ENCODE measurements around the gene ACSL3. TPM values are rescaled to one million over a fixed set of nuclear protein-coding genes. Genes with fewer than 3 reads are reported as not detected.

Gene ACSL3
- 67.5 and 78.1 TPM in 2 replicates for total RNA-seq

- no peaks in the 10 kb centered on the region for H3K9me3 Mint-ChIP-seq
- peaks cover 9% of the 10 kb centered on the region for H3K4me1 Mint-ChIP-seq
- H3K27me3 Mint-ChIP-seq: peaks cover 9% of the 10 kb centered on the region
- peaks cover 4% of the 10 kb centered on the region for H3K36me3 Mint-ChIP-seq (ENCODE audit: low read depth)
- H3K27ac Mint-ChIP-seq: peak within 1 kb of the TSS; percentile 67
- peak within 1 kb of the TSS; percentile 77 for H3K4me3 Mint-ChIP-seq
- peak; percentile 99 for DNase-seq
- intact Hi-C loops (cut with micrococcal nuclease): loop anchor here (1.0 to 5.0 kb wide), 6 partner anchors 42 to 205 kb away; partner anchors contain the start of gene FARSB
These were observed at the start of gene ACSL3 for GRCh38 chr2:222860740-222861410. ACSL3 (plus strand) TSS chr2:222861036; CDS start chr2:222908773, 47,737 bp downstream.

DNA sequence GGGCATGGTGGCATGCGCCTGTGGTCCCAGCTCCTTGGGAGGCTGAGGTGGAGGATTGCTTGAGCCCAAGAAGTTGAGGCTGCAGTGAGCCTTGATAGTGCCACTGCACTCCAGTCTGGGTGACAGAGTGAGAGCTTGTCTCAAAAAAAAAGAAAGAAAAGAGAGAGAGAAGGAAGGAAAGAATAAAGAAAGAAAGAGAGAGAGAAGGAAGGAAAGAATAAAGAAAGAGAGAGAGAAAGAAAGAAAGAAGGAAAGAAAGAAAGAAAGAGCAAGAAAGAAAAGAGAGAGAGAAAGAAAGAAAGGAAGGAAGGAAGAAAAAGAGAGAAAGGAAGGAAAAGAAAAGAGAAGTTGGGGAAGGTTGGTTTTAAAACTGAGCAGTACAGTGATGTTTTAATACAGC, 49.0 kb upstream of the ACSL3 start:
- Mint-ChIP-seq H3K9me3 (no peaks in the 10 kb centered on the region), H3K27me3 (peaks cover 5% of the 10 kb centered on the region), H3K36me3 (ENCODE audit: low read depth) (no peaks in the 10 kb centered on the region), H3K27ac (peak overlapping the region; percentile 83), H3K4me3 (no peak overlapping the region), H3K4me1 (peaks cover 22% of the 10 kb centered on the region)
- intact Hi-C loops (cut with micrococcal nuclease): loop anchor here (2.0 kb wide), 1 partner anchor 103 kb away; no protein-coding TSS in a partner anchor
- no peak for DNase-seq

DNA sequence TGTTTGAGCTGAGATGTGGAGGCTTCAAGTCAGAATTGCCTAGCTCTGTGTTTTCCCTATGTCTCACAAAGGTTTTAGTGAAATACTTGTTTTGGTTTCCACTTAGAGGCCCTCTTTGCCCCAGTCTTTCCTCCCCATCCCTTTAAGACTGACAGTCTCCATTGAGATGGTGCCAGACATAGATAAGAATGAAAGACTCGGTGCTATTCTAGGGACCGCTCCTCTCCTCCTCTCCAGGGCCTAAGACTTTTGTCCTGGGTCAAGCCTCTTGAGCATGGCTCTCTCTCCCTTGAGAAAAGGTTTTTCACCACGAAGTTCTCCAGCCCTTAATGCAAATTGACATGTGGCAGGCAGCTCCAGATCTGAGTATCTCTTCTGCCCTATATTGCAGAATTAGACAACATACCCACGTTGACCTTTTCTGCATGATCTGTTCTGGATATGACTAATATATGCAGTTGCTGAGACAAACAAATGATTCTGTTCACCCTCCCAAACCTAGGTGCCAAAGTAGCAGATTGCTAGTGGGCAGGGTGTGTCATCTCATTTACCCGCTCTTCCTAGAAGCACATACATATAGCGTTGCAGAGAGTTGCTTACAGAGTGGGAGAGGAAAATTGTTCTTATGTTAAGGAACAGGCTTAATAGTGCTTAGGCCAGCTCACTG, 47.5 kb upstream of the ACSL3 start:
- peak; percentile 62 for DNase-seq
- no peaks in the 10 kb centered on the region for H3K36me3 Mint-ChIP-seq (ENCODE audit: low read depth)
- H3K27me3 Mint-ChIP-seq: peaks cover 4% of the 10 kb centered on the region
- H3K4me1 Mint-ChIP-seq: peaks cover 22% of the 10 kb centered on the region
- peak overlapping the region; percentile 30 for H3K4me3 Mint-ChIP-seq
- peak overlapping the region; percentile 96 for H3K27ac Mint-ChIP-seq
- no peaks in the 10 kb centered on the region for H3K9me3 Mint-ChIP-seq
- intact Hi-C loops (cut with micrococcal nuclease): loop anchor here (1.0 to 2.0 kb wide), 3 partner anchors 24 to 105 kb away; partner anchors contain the start of gene ACSL3

DNA sequence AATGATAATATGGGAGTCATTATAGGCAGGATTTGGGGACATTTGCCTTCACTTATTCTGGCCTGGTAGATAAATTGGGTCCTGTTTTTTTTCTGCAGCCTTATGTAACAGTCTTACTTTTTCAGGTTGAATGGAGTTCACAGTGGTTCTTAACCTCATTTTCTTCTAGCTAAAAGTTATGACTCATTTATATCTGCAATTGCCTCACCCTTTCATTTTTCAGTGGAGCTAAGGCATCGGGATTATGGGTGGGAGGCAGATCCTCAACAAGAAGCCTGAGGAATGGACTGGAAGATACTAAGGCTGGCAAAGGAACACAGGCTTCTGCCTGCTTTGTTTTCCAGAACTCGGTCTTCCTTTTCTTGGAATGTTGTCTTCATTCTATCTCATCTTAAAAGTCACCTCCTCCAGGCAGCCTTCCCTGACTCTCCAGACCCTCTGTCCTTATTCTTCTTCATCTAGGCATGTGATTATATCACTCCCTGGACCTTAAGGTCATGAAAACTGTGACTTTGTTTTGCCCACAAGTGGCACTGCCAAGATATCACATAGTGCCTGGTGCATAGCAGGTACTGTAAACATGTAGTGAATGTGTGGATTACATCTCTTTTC, 41.0 kb upstream of the ACSL3 start:
- DNase-seq: no peak

DNA sequence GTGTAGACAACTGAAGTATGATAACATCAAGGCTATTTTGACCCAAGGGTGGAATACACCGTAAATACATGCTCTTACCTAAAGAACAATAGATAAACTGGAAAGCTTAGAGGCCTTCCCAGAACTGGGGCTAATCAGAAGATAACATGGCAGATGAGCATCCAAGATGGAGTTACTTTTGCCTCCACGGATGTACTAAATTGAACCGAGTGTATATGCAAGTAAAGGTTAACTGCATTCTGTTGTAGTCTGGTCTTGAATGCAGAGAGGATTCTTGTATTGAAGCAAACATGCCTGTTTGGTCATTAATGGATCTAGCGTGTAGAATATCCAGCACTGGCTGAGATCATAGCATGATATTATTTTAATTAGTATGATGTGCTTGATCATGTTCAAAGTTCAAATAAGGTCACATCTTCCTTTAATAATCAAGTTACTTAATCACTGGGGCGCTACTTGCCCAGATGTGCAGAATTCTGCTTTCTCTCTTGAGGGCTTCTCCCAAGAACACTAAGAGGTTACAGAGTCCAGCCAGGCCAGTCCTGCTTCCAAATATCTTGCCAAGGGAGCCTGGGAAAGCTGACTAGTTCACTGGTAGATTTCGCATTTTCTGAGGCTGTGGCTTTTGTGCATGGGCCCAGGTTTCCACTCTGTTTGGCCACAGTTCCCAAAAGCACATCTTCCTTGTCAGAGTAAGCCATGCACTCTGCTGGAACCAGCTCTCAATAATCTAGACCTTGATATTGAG, 37.5 kb upstream of the ACSL3 start:
- Mint-ChIP-seq H3K27ac (no peak overlapping the region), H3K9me3 (no peaks in the 10 kb centered on the region), H3K36me3 (ENCODE audit: low read depth) (no peaks in the 10 kb centered on the region), H3K4me1 (peaks cover 2% of the 10 kb centered on the region), H3K4me3 (no peak overlapping the region), H3K27me3 (peaks cover 8% of the 10 kb centered on the region)
- DNase-seq: no peak
- intact Hi-C loops (cut with micrococcal nuclease): no loop called here

More for the DNA sequence above, 41.0 kb upstream of the ACSL3 start:
- intact Hi-C loops (cut with micrococcal nuclease): no loop called here
- Mint-ChIP-seq H3K27me3 (peaks cover 1% of the 10 kb centered on the region), H3K36me3 (ENCODE audit: low read depth) (no peaks in the 10 kb centered on the region), H3K27ac (no peak overlapping the region), H3K9me3 (no peaks in the 10 kb centered on the region), H3K4me3 (no peak overlapping the region), H3K4me1 (peaks cover 2% of the 10 kb centered on the region)

DNA sequence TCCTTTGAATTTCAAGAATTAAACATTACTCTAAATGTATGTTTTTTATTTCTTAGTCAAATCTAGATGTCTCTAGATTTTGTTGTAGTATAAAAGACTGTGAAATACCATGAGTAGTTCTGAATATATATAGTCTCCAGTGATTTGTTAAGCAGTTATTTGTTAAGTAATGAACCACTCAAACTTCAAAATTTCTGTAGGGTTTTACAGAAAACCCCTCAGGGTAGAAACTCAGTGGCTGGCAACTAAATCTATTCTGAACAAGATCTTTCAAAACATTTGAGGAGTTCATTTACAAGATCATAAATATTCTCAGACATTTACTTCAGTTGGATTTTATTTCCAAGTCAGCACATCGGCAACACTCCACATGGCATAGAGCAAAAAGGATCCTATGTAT, 35.8 kb upstream of the ACSL3 start:
- peaks cover 8% of the 10 kb centered on the region for H3K27me3 Mint-ChIP-seq
- no peaks in the 10 kb centered on the region for H3K9me3 Mint-ChIP-seq
- H3K27ac Mint-ChIP-seq: no peak overlapping the region
- intact Hi-C loops (cut with micrococcal nuclease): no loop called here
- no peaks in the 10 kb centered on the region for H3K4me1 Mint-ChIP-seq
- H3K36me3 Mint-ChIP-seq (ENCODE audit: low read depth): no peaks in the 10 kb centered on the region
- no peak for DNase-seq
- no peak overlapping the region for H3K4me3 Mint-ChIP-seq

GRCh38 chr2:222827417-222827816, 33.4 kb upstream of the ACSL3 start:
- H3K4me1 Mint-ChIP-seq: no peaks in the 10 kb centered on the region
- no peaks in the 10 kb centered on the region for H3K36me3 Mint-ChIP-seq (ENCODE audit: low read depth)
- peaks cover 7% of the 10 kb centered on the region for H3K27me3 Mint-ChIP-seq
- no peak overlapping the region for H3K4me3 Mint-ChIP-seq
- intact Hi-C loops (cut with micrococcal nuclease): no loop called here
- no peak overlapping the region for H3K27ac Mint-ChIP-seq
- H3K9me3 Mint-ChIP-seq: no peaks in the 10 kb centered on the region
- DNase-seq: no peak

DNA sequence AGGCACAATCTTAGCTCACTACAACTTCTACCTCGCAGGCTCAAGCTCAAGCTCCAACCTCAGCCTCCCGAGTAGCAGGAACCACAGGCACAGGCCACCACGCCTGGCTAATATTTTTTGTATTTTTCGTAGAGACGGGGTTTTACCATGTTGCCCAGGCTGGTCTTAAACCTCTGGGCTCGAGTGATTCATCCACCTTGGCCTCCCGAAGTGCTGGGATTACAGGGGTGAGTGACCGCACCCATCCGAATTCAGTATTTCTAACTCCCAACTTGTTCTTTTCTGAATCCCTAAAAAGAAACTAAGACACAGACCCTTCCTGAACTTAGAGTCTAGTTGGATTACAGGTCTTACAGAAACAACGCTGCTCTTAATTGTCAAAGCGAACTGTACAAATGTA, 32.3 kb upstream of the ACSL3 start:
- Mint-ChIP-seq H3K4me3 (no peak overlapping the region), H3K9me3 (no peaks in the 10 kb centered on the region), H3K4me1 (no peaks in the 10 kb centered on the region), H3K27me3 (peaks cover 8% of the 10 kb centered on the region), H3K27ac (no peak overlapping the region), H3K36me3 (ENCODE audit: low read depth) (no peaks in the 10 kb centered on the region)
- intact Hi-C loops (cut with micrococcal nuclease): no loop called here
- DNase-seq: no peak

DNA sequence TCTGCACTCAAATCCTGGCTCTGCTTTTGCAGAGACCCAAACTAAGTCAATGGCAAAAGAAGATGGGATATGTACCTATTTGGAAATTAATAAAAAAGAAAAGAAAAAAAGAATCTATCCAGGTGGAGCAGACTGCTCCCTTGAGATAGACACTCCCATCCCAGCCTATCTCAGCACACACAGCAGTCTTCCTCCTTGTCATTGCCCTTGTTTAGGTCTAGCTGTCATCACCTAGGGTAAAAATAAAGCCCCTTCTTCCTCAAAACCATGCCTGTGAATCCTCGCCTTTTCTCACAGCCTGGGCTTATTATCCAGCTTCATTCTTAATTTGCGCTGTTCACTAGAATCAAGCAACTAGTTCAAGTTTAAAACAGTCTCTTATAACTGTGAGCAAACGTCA, 30.7 kb upstream of the ACSL3 start:
- Mint-ChIP-seq H3K4me1 (no peaks in the 10 kb centered on the region), H3K4me3 (no peak overlapping the region), H3K9me3 (no peaks in the 10 kb centered on the region), H3K27me3 (peaks cover 12% of the 10 kb centered on the region), H3K27ac (no peak overlapping the region), H3K36me3 (ENCODE audit: low read depth) (no peaks in the 10 kb centered on the region)
- intact Hi-C loops (cut with micrococcal nuclease): no loop called here
- DNase-seq: no peak

DNA sequence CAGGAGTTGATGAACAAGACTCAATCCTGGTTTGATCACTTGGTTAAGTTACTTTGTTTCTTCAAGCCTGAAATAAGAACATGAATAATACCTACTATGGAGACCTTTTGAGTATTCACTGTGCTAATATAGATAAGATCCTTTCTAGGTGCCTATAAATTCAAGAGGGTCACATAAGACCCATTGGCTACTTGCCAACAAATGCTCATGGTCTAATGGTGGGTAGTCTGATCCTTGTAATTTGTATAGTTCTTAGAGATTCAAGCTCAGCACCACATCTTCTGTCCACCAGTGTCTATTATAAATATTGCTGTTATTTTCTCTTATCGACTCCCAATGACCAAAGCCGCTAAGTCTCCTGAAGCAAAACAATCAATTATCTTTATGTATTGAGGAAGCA, 27.4 kb upstream of the ACSL3 start:
- DNase-seq: no peak
- no peak overlapping the region for H3K27ac Mint-ChIP-seq
- H3K27me3 Mint-ChIP-seq: peaks cover 16% of the 10 kb centered on the region
- H3K36me3 Mint-ChIP-seq (ENCODE audit: low read depth): no peaks in the 10 kb centered on the region
- no peak overlapping the region for H3K4me3 Mint-ChIP-seq
- intact Hi-C loops (cut with micrococcal nuclease): no loop called here
- no peaks in the 10 kb centered on the region for H3K4me1 Mint-ChIP-seq
- H3K9me3 Mint-ChIP-seq: no peaks in the 10 kb centered on the region

- no peaks in the 10 kb centered on the region for H3K9me3 Mint-ChIP-seq
- no peak overlapping the region for H3K4me3 Mint-ChIP-seq
- H3K36me3 Mint-ChIP-seq (ENCODE audit: low read depth): no peaks in the 10 kb centered on the region
- no peak overlapping the region for H3K27ac Mint-ChIP-seq
- DNase-seq: no peak
- intact Hi-C loops (cut with micrococcal nuclease): no loop called here
- peaks cover 16% of the 10 kb centered on the region for H3K27me3 Mint-ChIP-seq
- H3K4me1 Mint-ChIP-seq: peaks cover 3% of the 10 kb centered on the region
These were observed 25.6 kb upstream of the ACSL3 start for GRCh38 chr2:222835143-222835822.

GRCh38 chr2:222835823-222836151, 25.0 kb upstream of the ACSL3 start:
- intact Hi-C loops (cut with micrococcal nuclease): no loop called here
- Mint-ChIP-seq H3K27ac (no peak overlapping the region), H3K36me3 (ENCODE audit: low read depth) (no peaks in the 10 kb centered on the region), H3K4me3 (no peak overlapping the region), H3K9me3 (no peaks in the 10 kb centered on the region), H3K27me3 (peaks cover 18% of the 10 kb centered on the region), H3K4me1 (peaks cover 6% of the 10 kb centered on the region)
- DNase-seq: no peak

DNA sequence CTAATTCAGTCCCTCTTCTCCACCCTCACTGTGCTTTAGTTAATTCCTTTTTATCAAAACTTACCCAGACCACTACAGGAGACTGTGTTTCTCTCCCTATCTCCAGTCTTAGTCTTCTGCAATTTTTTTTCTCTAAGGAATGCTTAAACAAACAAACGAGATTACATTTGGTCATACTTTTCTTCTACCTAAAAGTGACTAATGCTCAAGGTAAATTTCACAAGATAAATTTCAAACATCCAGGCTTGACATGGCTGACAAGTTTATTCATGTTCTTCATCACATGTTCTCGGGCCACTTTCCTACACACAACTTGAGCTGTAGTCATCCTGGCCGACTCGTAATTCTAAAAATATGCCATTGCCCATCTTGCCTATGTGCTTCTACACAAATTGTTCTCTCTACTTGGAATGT, 23.2 kb upstream of the ACSL3 start:
- no peaks in the 10 kb centered on the region for H3K36me3 Mint-ChIP-seq (ENCODE audit: low read depth)

More for the DNA sequence above, 23.2 kb upstream of the ACSL3 start:
- no peaks in the 10 kb centered on the region for H3K9me3 Mint-ChIP-seq
- H3K27ac Mint-ChIP-seq: no peak overlapping the region
- intact Hi-C loops (cut with micrococcal nuclease): no loop called here
- DNase-seq: no peak
- H3K27me3 Mint-ChIP-seq: peaks cover 20% of the 10 kb centered on the region
- peaks cover 12% of the 10 kb centered on the region for H3K4me1 Mint-ChIP-seq
- H3K4me3 Mint-ChIP-seq: no peak overlapping the region
